Parathyroid adenoma (tissue), 2 donors: ENCODE data around the gene TNPO3.

Source experiments
- H2AFZ ChIP-seq: fragments of 300-600 bp; sonication (generic); one replicate; pipeline ENCODE4 v1.7.0; 2017; ENCODE audit warnings: antibody characterized with exemption, mild to moderate bottlenecking
- H3K27ac ChIP-seq: fragments of 300-600 bp; sonication (generic); one replicate; pipeline ENCODE4 v1.7.0; 2017
- H3K27me3 ChIP-seq: fragments of 300-600 bp; sonication (generic); one replicate; pipeline ENCODE4 v1.7.0; 2017; ENCODE audit warnings: low read length; ENCODE audit not compliant: control insufficient read depth, insufficient read depth
- H3K36me3 ChIP-seq: fragments of 300-600 bp; sonication (generic); one replicate; pipeline ENCODE4 v1.7.0; 2017; ENCODE audit warnings: low read length; ENCODE audit not compliant: control insufficient read depth, insufficient read depth
- H3K4me1 ChIP-seq: fragments of 300-600 bp; sonication (generic); one replicate; pipeline ENCODE4 v1.7.0; 2017; ENCODE audit warnings: control low read depth
- H3K4me2 ChIP-seq: fragments of 300-600 bp; sonication (generic); one replicate; pipeline ENCODE4 v1.7.0; 2017; ENCODE audit warnings: low read length
- H3K4me3 ChIP-seq: fragments of 300-600 bp; sonication (generic); one replicate; pipeline ENCODE4 v1.7.0; 2017; ENCODE audit warnings: low read depth, low read length
- H3K79me2 ChIP-seq: fragments of 300-600 bp; sonication (generic); one replicate; pipeline ENCODE4 v1.7.0; 2017; ENCODE audit warnings: control low read depth
- H3K9ac ChIP-seq: fragments of 300-600 bp; sonication (generic); one replicate; pipeline ENCODE4 v1.7.0; 2017; ENCODE audit warnings: mild to moderate bottlenecking
- H3K9me3 ChIP-seq: fragments of 300-600 bp; sonication (generic); one replicate; pipeline ENCODE4 v1.7.0; 2017; ENCODE audit warnings: low read length; ENCODE audit not compliant: control insufficient read depth
- CTCF ChIP-seq: fragments of 300-600 bp; sonication (generic); IDR thresholded peaks from one replicate; pipeline ENCODE4 v1.7.0; 2017; ENCODE audit warnings: antibody characterized with exemption, mild to moderate bottlenecking
- donor health status: primary hyperparathyroidism.

The TNPO3 gene

GRCh38 chr7:128916643-128916915 is 138.3 kb downstream of the TNPO3 start:
- H3K27ac ChIP-seq, result no peak overlapping the region
- TF ChIP-seq CTCF, result no peak
- no peak overlapping the region for H3K9ac ChIP-seq
- no peak overlapping the region for H2AFZ ChIP-seq
- peaks cover 3% of the 10 kb centered on the region for H3K27me3 ChIP-seq
- no peaks in the 10 kb centered on the region for H3K9me3 ChIP-seq
- H3K4me1 ChIP-seq, result no peaks in the 10 kb centered on the region
- H3K4me3 ChIP-seq, result no peak overlapping the region
- H3K4me2 ChIP-seq, result no peak overlapping the region
- no peaks in the 10 kb centered on the region for H3K79me2 ChIP-seq
- H3K36me3 ChIP-seq, result no peaks in the 10 kb centered on the region

- Histone ChIP-seq H3K4me3 (no peak overlapping the region), H3K27ac (no peak overlapping the region), H3K4me2 (peak overlapping the region; percentile 80), H3K9me3 (no peaks in the 10 kb centered on the region), H3K9ac (no peak overlapping the region), H2AFZ (no peak overlapping the region), H3K79me2 (no peaks in the 10 kb centered on the region), H3K4me1 (no peaks in the 10 kb centered on the region), H3K27me3 (peaks cover 3% of the 10 kb centered on the region), H3K36me3 (no peaks in the 10 kb centered on the region)
- TF ChIP-seq CTCF, result no peak
These were observed 138.9 kb downstream of the TNPO3 start for GRCh38 chr7:128915841-128916642.

GRCh38 chr7:128915271-128915819 is 139.6 kb downstream of the TNPO3 start:
- no peaks in the 10 kb centered on the region for H3K4me1 ChIP-seq
- H3K4me2 ChIP-seq, result peak overlapping the region; percentile 80
- H3K27ac ChIP-seq, result no peak overlapping the region
- peak overlapping the region; percentile 81 for H2AFZ ChIP-seq
- H3K4me3 ChIP-seq, result peak overlapping the region; percentile 31
- no peaks in the 10 kb centered on the region for H3K36me3 ChIP-seq
- no peaks in the 10 kb centered on the region for H3K9me3 ChIP-seq
- H3K79me2 ChIP-seq, result no peaks in the 10 kb centered on the region
- H3K9ac ChIP-seq, result no peak overlapping the region
- peaks cover 3% of the 10 kb centered on the region for H3K27me3 ChIP-seq
- TF ChIP-seq CTCF, result no peak

- H3K4me1 ChIP-seq, result no peaks in the 10 kb centered on the region
- no peak for TF ChIP-seq CTCF
- H3K4me3 ChIP-seq, result no peak overlapping the region
- no peaks in the 10 kb centered on the region for H3K79me2 ChIP-seq
- H2AFZ ChIP-seq, result no peak overlapping the region
- peaks cover 3% of the 10 kb centered on the region for H3K27me3 ChIP-seq
- H3K4me2 ChIP-seq, result no peak overlapping the region
- H3K27ac ChIP-seq, result no peak overlapping the region
- H3K9me3 ChIP-seq, result no peaks in the 10 kb centered on the region
- no peak overlapping the region for H3K9ac ChIP-seq
- no peaks in the 10 kb centered on the region for H3K36me3 ChIP-seq
These were observed 140.3 kb downstream of the TNPO3 start for GRCh38 chr7:128914566-128915151.
